ENCODE measurements around the gene LRRC47.
"Not testable (repeated sequence)": the region's sequence is repeated elsewhere in the genome, so short reads cannot be mapped to it uniquely, and the experiment has no call there.

The LRRC47 gene

DNA sequence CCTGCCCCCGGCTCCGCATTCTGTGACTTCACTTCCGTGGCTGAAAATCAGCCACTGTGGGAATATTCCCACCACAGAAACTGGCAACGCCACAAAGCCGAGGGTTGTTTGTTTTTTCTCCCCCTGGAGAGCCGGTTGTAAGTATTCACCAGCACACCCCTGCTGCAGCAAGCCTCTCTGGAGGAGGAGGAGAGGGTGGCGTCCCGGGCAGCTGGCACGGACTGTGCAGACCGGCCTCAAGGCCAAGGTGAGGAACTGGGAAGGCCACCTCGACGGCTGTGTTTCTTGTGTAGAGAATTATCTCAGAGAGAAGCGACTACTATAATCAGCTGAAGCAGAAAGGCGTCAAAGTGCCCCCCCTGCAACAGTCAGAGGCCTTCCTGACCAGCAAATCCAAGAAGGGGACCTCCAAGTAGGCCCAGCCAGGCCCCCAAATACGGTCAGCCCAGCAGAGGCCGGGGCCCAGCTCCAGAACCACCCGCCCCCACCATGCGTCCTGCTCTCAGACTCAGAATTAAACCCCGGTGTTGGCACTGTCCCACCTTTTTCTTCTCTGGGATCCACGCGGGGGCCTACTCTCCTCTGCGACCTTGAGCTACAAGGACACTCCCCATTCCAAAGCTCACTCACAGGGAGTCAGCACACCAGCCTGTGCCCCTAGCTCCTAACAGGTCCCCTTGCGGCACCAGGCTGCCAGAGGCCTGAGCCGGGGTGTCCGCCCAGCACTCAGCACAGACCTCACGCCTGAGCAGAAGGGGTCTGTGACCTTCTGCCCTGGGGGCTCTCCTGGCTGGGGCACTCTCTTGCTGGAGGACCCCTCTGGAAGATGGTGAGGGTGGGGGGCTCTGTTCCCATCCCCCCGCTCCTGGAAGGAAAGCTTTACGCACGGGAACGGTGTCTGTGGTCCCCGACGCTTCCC lies 24.9 kb downstream of the LRRC47 start:
- no peak for FAIRE-seq

- no peak for FAIRE-seq
Observed at GRCh38 chr1:3770047-3770765, 26.1 kb downstream of the LRRC47 start.

- FAIRE-seq, result no peak
Observed at GRCh38 chr1:3768811-3769390, 27.4 kb downstream of the LRRC47 start.

DNA sequence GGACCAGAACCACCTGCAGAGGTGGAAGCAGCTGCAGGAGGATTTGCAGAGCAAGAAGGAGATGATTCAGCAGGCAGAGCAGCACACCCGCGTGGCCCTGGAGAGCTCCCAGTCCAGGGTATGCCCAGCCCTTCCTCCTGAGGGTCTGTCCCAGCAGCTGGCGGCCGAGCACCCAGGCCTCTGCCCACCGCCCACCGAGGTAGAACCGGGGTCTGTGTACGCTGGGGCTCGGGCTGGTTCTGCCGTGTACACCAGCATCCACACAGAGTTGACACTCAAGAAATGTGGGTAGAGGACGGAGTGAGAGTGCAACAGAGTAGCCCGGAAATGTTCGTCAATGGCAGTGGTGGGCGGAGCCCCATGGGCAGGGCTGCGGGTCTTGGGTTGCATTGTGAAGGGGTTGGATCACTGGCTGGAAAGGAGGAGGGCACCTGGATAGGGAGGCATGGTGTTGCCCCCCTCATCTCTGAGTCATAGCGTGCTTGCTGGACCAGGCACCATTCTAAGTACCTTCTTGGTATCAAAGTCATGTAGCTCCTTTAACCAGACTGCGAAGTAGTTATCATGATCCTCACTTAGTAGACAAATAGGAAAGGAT lies 28.9 kb downstream of the LRRC47 start:
- no peak for FAIRE-seq

DNA sequence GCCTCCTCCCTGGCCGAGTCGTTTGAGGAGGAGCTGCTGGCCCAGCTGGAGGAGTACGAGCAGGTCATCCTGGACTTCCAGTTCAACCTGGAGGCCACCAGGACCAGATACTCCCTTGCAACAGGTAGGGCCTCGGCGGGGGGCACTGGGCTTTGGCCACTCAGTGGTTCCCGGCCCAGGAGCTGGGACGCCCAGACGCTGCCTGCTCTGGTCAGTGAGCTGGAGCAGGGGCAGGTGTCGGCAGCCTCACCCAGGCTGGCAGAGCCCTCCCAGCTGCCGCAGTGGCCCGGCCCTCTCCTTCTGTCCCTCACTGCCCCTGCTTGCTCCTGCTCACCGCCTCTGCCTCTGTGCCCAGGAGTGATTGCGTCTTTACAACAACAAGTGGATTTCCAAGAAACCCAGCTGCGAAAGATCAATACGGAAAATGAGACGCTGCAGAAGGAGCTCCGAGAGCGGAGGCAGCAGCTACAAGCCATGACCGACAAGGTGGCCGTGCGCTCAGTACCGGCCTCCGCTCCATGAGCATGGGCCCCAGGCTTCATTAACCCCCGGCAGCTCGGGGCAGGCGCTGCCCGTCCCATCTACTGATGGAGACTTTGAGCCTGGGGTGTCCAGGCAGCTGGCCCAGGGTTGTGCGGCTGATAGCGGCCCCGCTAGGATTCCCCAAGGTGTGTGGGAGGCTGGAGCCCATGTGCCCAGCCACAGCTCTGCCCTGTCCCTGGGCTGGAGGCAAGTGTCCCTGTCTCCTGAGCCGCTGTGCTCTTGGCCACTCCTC lies 32.8 kb downstream of the LRRC47 start:
- FAIRE-seq, result no peak

- FAIRE-seq, result no peak
Observed at GRCh38 chr1:3762873-3763228, 33.4 kb downstream of the LRRC47 start.

DNA sequence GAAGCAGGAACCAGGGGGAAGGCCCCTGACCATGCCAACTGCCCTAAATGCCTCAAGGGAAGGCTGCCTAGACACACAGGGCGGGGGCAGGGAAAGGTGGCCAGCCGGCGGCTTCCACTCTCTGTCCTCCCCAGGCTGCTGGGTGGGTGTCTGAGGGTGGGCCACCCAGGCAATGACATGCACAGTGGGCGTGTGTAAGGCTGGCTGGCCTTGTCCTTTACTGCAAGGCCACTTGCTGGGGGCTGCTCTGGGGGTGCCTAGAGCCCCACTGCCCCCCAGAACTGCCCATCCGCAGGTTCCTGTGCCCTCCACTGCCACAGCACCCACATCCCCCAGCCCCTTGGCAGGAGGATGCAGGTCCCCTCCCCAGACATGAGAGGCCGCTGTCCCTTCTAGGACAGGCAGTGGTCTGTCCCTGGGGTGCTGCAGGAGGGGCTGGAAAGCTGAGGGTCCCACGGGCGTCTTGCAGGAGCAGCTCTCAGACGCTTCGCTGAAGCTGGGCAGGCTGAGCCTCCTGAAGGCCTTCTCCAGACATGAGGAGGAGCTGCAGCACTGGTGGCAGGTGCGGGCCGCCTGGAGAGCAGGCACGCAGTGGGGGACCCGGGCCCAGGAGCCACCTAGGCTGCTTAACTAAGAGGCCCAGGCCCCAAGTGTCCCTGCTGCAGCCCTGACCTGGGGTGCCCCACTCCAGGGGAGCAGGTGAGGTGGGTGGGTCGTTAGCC lies 34.0 kb downstream of the LRRC47 start:
- no peak for FAIRE-seq

DNA sequence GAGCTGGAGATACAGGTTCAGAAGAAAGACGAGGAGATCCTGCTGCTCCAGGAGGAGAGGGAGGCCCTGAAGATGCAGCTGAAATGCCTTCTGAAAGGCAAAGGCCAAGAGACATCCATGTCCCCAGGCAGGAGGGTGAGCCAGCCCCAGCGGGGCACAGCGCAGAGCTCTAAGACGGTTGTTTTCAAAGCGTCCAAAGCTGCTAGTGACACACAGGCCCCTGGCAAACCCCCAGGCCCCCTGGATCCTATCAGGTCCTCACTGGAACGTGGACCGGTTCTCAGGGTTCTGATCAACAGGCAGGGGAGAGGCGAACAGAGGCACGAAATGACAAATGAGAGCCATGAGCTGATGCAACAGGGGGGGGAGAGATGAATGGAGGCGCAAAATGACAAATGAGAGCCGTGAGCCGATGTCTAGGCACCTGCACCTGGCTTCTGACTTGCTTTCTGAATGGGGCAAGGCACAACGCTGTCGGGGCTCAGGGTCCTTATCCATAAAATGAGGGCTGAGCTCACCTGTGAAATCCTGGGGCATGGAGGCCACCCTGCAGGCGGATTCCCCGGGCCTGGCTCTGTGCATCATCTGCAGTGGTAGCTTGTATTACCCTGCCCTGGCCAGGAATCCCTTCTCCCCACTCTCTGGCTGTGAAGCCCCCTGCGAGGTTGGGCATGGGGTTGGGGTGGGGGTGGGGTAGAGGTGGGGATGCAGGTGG lies 34.8 kb downstream of the LRRC47 start:
- FAIRE-seq, result no peak

DNA sequence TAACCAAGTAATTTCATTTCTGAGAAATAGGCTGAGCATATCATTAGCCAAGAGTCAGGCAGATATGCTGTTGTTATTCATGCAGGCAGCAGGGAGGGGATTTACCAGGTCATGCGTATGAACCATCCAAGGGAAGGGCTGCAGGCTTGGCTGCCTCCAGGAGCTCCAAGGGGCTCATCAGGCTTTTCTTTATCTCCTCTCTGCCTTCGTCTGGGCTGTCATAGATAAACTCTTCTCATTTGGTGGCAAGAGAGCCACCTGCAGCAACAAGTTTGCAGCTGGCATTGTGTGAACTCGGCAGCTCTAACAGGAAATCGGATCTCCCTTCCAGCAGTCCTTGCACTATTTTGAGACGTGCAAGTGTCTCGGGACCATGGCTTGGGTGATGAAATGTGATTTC lies 36.5 kb downstream of the LRRC47 start:
- FAIRE-seq, result no peak

DNA sequence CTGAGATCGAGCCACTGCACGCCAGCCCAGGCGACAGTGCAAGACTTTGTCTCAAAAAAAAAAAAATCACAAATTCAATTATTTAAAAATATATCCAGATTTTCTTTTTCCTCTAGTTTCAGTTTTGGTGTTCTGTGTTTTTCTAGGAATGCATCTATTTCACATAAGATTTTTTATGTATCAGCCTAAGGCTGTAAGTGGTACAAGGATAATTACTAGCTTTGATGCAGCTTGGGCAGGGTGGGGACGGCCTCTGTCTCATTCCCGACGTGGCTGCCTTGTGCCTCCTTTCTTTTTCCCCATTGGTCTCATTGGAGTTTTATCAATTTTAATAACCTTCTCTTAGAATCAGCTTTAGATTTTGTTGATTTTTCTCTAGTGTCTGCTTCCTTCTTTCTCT lies 37.1 kb downstream of the LRRC47 start:
- FAIRE-seq, result no peak

DNA sequence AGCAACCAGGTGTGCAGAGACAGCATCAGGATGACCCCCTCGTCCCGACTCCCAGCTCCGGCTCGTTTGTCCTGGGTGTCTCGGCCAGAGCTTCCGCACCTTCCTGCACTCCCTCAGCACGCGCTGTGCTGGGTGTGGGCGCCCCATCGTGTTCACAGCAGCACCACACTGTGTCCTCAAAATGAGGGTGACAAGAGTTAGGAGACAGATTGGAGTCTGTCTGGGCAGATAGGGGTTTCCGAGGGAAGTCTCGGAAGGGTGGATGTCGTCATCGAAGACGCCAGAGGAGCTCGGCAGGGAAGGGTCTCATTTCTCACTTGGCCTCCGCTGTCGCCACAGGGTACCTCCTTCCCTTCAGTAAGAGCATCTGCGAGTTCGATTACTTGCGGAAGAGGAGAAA lies 39.9 kb downstream of the LRRC47 start:
- no peak for FAIRE-seq

GRCh38 chr1:3753656-3754454 lies 42.4 kb downstream of the LRRC47 start:
- no peak for FAIRE-seq

DNA sequence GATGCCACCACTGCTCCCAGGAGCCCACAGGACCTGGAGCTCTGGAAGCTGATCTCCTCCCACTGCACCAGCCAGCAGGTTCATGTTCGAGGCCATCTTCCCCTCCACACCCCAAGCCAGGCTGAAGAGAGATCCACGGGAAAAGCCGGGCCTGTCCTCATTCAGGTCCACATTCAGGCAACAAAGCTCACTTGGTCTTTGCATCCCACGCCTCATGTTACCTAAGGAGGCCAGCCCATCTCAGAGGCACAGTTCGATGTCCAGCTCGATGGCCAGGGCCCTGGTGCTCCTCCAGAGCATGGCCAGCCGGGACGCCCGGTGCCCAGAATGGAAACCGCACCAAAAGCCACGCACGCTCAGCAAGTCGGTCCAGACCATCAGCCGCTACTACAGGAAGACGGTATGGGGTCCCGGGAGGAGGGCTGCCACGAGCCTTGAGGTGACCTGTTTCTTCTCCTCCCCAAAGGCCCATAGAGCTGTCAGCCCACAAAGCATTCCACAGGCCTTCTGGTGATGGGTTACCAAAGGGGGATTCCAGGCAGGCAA lies 43.8 kb downstream of the LRRC47 start, which contains the start of gene CCDC27:
CCDC27 (plus strand) TSS at position 51 of the 546 bp plus-strand sequence; CDS start at position 83, 32 bp downstream.
- no peak for FAIRE-seq

DNA sequence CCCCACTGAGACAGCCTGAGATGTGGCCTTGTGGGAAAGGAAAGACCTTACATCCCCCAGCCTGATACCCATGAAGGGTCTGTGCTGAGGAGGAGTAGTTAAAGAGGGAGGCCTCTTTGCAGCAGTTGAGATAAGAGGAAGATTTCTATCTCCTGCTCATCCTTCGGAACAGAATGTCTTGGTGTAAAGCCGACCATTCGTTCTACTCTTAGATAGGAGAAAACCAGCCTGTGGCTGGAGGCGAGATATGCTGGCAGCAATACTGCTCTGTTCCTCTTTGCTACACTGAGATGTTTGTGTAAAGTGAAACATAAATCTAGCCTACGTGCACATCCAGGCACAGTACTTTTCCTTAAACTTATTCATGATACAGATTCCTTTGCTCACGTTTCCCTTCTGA lies 45.6 kb downstream of the LRRC47 start:
- no peak for FAIRE-seq

DNA sequence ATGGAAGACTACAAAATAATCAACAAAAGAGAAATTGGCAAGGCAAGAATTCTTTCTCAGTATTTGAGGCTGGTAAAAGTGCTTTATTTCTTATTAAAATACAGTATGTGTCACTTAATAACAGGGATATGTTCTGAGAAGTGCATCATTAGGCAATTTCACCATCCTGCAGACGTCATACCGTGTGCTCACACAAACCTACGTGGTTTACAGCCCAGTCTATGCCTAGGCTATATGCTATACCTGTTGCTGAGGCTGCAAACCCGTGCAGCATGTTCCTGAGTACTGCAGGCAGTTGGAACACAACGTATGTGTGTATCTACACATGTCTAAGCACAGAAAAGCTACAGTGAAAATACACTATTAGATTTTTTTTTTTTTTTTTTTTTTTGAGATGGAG lies 46.8 kb downstream of the LRRC47 start:
- FAIRE-seq, result no peak

DNA sequence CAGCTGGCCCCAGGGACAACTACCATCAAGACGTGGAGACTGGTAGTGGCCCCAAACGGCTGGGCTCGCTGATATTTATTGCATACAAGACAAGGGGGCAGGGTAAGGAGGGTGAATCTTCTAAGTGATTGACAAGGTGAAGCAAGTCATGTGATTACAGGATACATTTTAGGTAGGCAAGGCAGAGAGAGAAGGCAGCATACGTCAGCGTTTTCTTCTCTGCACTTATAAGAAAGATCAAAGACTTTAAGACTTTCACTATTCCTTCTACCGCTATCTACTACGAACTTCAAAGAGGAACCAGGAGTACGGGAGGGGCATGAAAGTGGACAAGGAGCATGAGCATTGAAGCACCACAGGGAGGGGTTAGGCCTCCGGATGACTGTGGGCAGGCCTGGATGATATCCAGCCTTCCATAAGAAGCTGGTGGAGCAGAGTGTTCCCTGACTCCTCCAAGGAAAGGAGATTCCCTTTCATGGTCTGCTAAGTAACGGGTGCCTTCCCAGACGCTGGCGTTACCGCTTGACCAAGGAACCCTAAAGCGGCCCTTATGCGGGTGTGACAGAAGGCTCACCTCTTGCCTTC lies 47.9 kb downstream of the LRRC47 start:
- not testable (repeated sequence) for FAIRE-seq

- FAIRE-seq, result no peak
Observed at GRCh38 chr1:3747903-3748302, 48.4 kb downstream of the LRRC47 start.

DNA sequence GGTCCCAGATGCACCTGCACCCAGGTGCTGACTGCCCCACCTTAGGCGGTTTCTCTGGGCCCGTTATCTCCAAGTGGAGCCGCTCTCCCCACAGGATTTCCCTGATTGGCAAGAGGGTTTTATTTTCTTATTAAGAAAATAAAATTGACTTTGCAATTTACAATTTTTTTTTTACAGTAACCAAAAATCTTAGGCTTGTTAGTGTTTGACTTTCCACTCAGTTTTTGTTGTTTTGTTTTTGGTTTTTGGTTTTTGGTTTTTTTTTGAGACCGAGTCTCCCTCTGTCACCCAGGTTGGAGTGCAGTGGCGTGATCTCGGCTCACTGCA lies 48.8 kb downstream of the LRRC47 start:
- no peak for FAIRE-seq

GRCh38 chr1:3746830-3747521 lies 49.3 kb downstream of the LRRC47 start:
- no peak for FAIRE-seq

All from islet of Langerhans (tissue), 1 donor.